ENCODE measurements around the gene TYW1B.
"Not testable (repeated sequence)": the region's sequence is repeated elsewhere in the genome, so short reads cannot be mapped to it uniquely, and the experiment has no call there.

GRCh38 chr7:72580142-72580770, 247.7 kb downstream of the TYW1B start:
- TF ChIP-seq POLR2A, CTCF, POLR2AphosphoS5 (IDR thresholded peaks at IDR 0.05): not testable (repeated sequence)

Data from gastroesophageal sphincter (tissue), 3 donors.